CD14-positive monocyte (primary cell): ENCODE measurements around the gene TPST1. TPM values are rescaled to one million over a fixed set of nuclear protein-coding genes. Genes with fewer than 3 reads are reported as not detected.
A peak's percentile ranks its signal among the peaks of the same experiment; 100 is the strongest.

Source experiments
- DNase-seq, 3 donors: peaks; one replicate each; pipeline ENCODE4 v3.0.0-alpha.2; 2011 to 2022
- H2AFZ ChIP-seq: 2 replicates; pipeline ENCODE4 v1.6.0; 2012; ENCODE audit warnings: mild to moderate bottlenecking, low read depth, low read length, inconsistent platforms; ENCODE audit not compliant: insufficient read depth, poor library complexity, severe bottlenecking
- H3K27ac ChIP-seq, 2 donors: 1 replicate in 1 of 2; 2 replicates in 1 of 2; pipeline ENCODE4 v1.5.1; 2012 to 2013; ENCODE audit warnings: low read length in 2 of 2, control low read depth in 1 of 2, inconsistent platforms in 1 of 2, low read depth in 1 of 2, mild to moderate bottlenecking in 1 of 2
- H3K27me3 ChIP-seq, 2 donors: one replicate each; pipeline versions ENCODE4 v1.6.0 to v1.6.1; 2011 to 2013; ENCODE audit warnings: low read length in 2 of 2; ENCODE audit not compliant: control insufficient read depth in 2 of 2, insufficient read depth in 2 of 2
- H3K36me3 ChIP-seq, 2 donors: replicated peaks in 1 of 2; 1 replicate in 1 of 2; 2 replicates in 1 of 2; pipeline versions ENCODE4 v1.5.1 to v1.6.1; 2012 to 2013; ENCODE audit warnings: low read length in 2 of 2, control low read depth in 1 of 2, inconsistent platforms in 1 of 2, mild to moderate bottlenecking in 1 of 2; ENCODE audit not compliant: insufficient read depth in 2 of 2, control insufficient read depth in 1 of 2
- H3K4me1 ChIP-seq, 2 donors: 1 replicate in 1 of 2; 2 replicates in 1 of 2; pipeline versions ENCODE4 v1.5.1 to v1.6.1; 2012 to 2013; ENCODE audit warnings: low read length in 2 of 2, control low read depth in 1 of 2, inconsistent platforms in 1 of 2, mild to moderate bottlenecking in 1 of 2, moderate library complexity in 1 of 2; ENCODE audit not compliant: insufficient read depth in 2 of 2, control insufficient read depth in 1 of 2
- H3K4me2 ChIP-seq: replicated peaks from 2 replicates; pipeline ENCODE3; 2012; ENCODE audit warnings: low read length, moderate library complexity, mild to moderate bottlenecking; ENCODE audit not compliant: poor library complexity, severe bottlenecking; ENCODE audit errors: extremely low read depth
- H3K4me3 ChIP-seq, 3 experiments: fragments of 200-600 bp in 1 of 3; sonication (generic) in 1 of 3; replicated peaks in 1 of 3; 1 replicate in 2 of 3; 2 replicates in 1 of 3; pipeline ENCODE4 v1.5.1; 2011 to 2013; ENCODE audit warnings: low read length in 3 of 3, mild to moderate bottlenecking in 3 of 3, control low read depth in 2 of 3, low read depth in 2 of 3, inconsistent platforms in 1 of 3, moderate library complexity in 1 of 3
- H3K79me2 ChIP-seq: 2 replicates; pipeline ENCODE4 v1.6.0; 2012; ENCODE audit warnings: mild to moderate bottlenecking, control low read depth, inconsistent platforms, low read length, moderate library complexity; ENCODE audit not compliant: insufficient read depth
- H3K9ac ChIP-seq: 2 replicates; pipeline ENCODE4 v1.6.0; 2017; ENCODE audit warnings: low read length, mild to moderate bottlenecking; ENCODE audit not compliant: insufficient read depth, poor library complexity, severe bottlenecking
- H3K9me3 ChIP-seq, 2 donors: replicated peaks in 1 of 2; 1 replicate in 1 of 2; 2 replicates in 1 of 2; pipeline versions ENCODE4 v1.5.1 to v1.6.1; 2012 to 2013; ENCODE audit warnings: low read length in 2 of 2, control low read depth in 1 of 2; ENCODE audit not compliant: control insufficient read depth in 1 of 2, insufficient read depth in 1 of 2
- H4K20me1 ChIP-seq: 2 replicates; pipeline ENCODE4 v1.6.0; 2012; ENCODE audit warnings: mild to moderate bottlenecking, low read length, control low read depth, moderate library complexity; ENCODE audit not compliant: insufficient read depth
- H3K27ac Mint-ChIP-seq, 7 donors: one replicate each; pipeline ENCODE4 v1.8.0; 2020; ENCODE audit warnings: mild to moderate bottlenecking in 7 of 7, mixed read lengths in 7 of 7, moderate library complexity in 6 of 7, inconsistent platforms in 2 of 7
- H3K27me3 Mint-ChIP-seq, 3 donors: one replicate each; pipeline ENCODE4 v1.8.0; 2021 to 2022; ENCODE audit warnings: low read depth in 3 of 3, mild to moderate bottlenecking in 3 of 3, mixed read lengths in 3 of 3, moderate library complexity in 3 of 3, inconsistent platforms in 1 of 3
- H3K36me3 Mint-ChIP-seq, 2 donors: one replicate each; pipeline ENCODE4 v1.8.0; 2020; ENCODE audit warnings: mixed read lengths in 2 of 2, inconsistent platforms in 1 of 2, mild to moderate bottlenecking in 1 of 2
- H3K4me1 Mint-ChIP-seq: one replicate; pipeline ENCODE4 v1.8.0; 2020; ENCODE audit warnings: mild to moderate bottlenecking, mixed read lengths
- H3K4me3 Mint-ChIP-seq, 2 donors: one replicate each; pipeline ENCODE4 v1.8.0; 2020; ENCODE audit warnings: mild to moderate bottlenecking in 2 of 2, mixed read lengths in 2 of 2, moderate library complexity in 1 of 2
- H3K9me3 Mint-ChIP-seq, 7 donors: one replicate each; pipeline ENCODE4 v1.8.0; 2020 to 2022; ENCODE audit warnings: mixed read lengths in 7 of 7, mild to moderate bottlenecking in 6 of 7, moderate library complexity in 6 of 7, inconsistent platforms in 2 of 7
- CTCF ChIP-seq: fragments of 200-600 bp; IDR thresholded peaks from one replicate; pipeline ENCODE4 v1.8.0; 2022; ENCODE audit warnings: antibody characterized with exemption, mild to moderate bottlenecking
- WGBS: methylation state at CpG from one replicate; pipeline ENCODE4 v1.1.5; 2013; ENCODE audit warnings: missing lambda C conversion rate; ENCODE audit not compliant: insufficient coverage; 5-methylcytosine and 5-hydroxymethylcytosine counted together
- intact Hi-C, 2 donors: fragments of 100-400 bp; cut with micrococcal nuclease; formaldehyde crosslinking; loops; one replicate each; pipeline versions ENCODE4 v1.15.0 to v1.15.1; 2023
- polyA plus RNA-seq, 3 donors: library from polyadenylated mRNA; depleted of rRNA in 1 of 3; unstranded in 2 of 3; stranded (reverse) in 1 of 3; fragments of 300-500 nt in 2 of 3; fragments of >200 nt in 1 of 3; fragmentation: Illumina TruSeq in 2 of 3; gene quantifications; 1 replicate in 2 of 3; 2 replicates in 1 of 3; pipeline ENCODE4 v1.2.3, GENCODE V29; 2012 to 2021
- small RNA-seq: library from RNA; depleted of rRNA; stranded (forward); fragments of <200 nt; gene quantifications from one replicate; pipeline ENCODE3, GENCODE V24; 2012; ENCODE audit warnings: low read depth; ENCODE audit not compliant: insufficient read length

TPST1 gene
- polyA plus RNA-seq, 3 donors, result 0.54 to 4.8 (median 4.2) TPM

GRCh38 chr7:66409493-66409892 lies 204.4 kb downstream of the TPST1 start:
- peaks cover 0 to 4% of the 10 kb centered on the region in 2 donors for H3K36me3 ChIP-seq
- H3K9me3 ChIP-seq, result peaks cover 0 to 6% of the 10 kb centered on the region in 2 donors
- no peak overlapping the region for H3K27ac ChIP-seq
- intact Hi-C loops, result no loop called here
- no peak overlapping the region for H3K9ac ChIP-seq
- Mint-ChIP-seq H3K27ac (peak overlapping the region in 1 of 7 donors; percentile 68), H3K27me3 (peaks cover 0 to 7% (median 3%) of the 10 kb centered on the region in 3 donors), H3K4me3 (no peak overlapping the region), H3K9me3 (peaks cover 0 to 8% (median 0%) of the 10 kb centered on the region in 7 donors), H3K4me1 (peaks cover 11% of the 10 kb centered on the region), H3K36me3 (no peaks in the 10 kb centered on the region)
- DNase-seq, result no peak
- H3K4me3 ChIP-seq, result no peak overlapping the region
- H2AFZ ChIP-seq, result no peak overlapping the region
- H4K20me1 ChIP-seq, result no peaks in the 10 kb centered on the region
- WGBS, result 62% methylated on average over 2 of the region's 4 CpGs
- no peak overlapping the region for H3K4me2 ChIP-seq
- H3K27me3 ChIP-seq, result peaks cover 0 to 3% of the 10 kb centered on the region in 2 donors
- no peaks in the 10 kb centered on the region for H3K79me2 ChIP-seq
- TF ChIP-seq CTCF, result no peak
- H3K4me1 ChIP-seq, result peaks cover 11 to 12% of the 10 kb centered on the region in 2 donors

Small RNA genes lying within 50 kb of the gene (small RNA-seq; reads per million reads assigned to genes)
- gene RNU6-313P, result not detected

Other genes starting within 250 kb of the TPST1 start
- gene GUSB, start 223.1 kb upstream of the TPST1 start, polyA plus RNA-seq, result 100 to 1,000 TPM; 113 to 121 (median 115) TPM
- gene ASL, start 129.5 kb upstream of the TPST1 start, polyA plus RNA-seq, result 10 to 100 TPM; 29.7 to 51.6 (median 35.9) TPM
- 10 to 100 TPM; 14.0 to 19.9 (median 15.5) TPM for gene CRCP, start 90.5 kb upstream of the TPST1 start, polyA plus RNA-seq